HG02642 (cell line): ENCODE data around the gene DPF1.

Source experiments
- ATAC-seq: cut with Tn5 transposase; IDR thresholded peaks from one replicate; pipeline ENCODE4 v1.9.1; 2021; ENCODE audit warnings: mild to moderate bottlenecking; ENCODE audit not compliant: unreplicated experiment, poor library complexity

The DPF1 gene

GRCh38 chr19:38172001-38172400 is 52.0 kb downstream of the DPF1 start:
- ATAC-seq: no peak

DNA sequence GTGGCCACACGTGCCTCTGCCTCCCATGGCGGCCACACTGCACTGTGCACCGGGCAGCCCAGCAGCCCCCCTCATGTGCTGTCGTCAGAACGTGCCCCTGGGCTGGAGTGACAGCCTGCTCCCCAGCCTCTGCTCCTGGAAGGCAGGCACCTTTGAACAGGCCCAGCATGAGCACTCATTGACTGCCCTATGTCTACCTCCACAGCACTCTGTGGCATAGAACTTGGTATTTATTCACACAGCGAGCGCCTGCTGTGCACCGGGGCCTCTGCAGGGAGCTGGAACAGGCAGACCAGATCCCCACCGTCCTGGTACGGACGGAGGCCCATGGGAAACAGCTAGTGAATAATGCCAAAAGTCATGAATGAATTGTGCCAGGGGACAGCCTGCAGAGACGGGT is 53.7 kb downstream of the DPF1 start:
- no peak for ATAC-seq

DNA sequence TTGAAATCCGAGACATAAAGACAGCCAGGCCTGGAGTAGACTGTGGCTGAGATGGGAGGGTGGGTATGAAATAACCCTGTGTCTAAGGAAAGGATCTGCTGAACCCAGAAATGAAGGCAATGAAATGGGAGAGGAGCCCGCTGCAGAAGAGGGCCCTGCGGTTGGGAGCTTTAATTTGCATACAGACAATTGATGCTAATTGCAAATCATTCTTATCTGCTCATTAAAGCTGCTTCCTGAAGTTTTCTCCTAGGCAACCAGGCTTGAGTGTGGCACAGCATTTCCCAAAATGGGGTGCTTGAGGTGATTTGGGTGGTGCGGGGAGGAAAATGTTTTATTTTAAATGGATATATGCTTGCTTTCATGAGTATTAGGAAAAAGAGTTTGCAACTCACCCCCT is 55.4 kb downstream of the DPF1 start:
- no peak for ATAC-seq

- ATAC-seq: no peak
Observed at GRCh38 chr19:38165335-38165734, 58.7 kb downstream of the DPF1 start.

DNA sequence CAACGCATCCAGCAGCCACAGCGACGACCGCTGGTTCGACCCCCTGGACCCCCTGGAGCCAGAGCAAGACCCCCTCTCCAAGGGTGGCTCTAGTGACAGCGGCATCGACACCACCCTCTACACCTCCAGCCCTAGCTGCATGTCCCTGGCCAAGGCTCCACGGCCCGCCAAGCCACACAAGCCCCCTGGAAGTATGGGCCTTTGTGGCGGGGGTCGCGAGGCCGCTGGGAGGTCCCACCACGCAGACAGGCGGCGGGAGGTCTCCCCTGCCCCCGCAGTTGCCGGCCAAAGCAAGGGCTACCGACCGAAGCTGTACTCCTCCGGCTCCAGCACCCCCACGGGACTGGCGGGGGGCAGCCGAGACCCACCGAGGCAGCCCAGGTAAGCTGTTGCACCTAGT is 59.5 kb downstream of the DPF1 start:
- no peak for ATAC-seq

DNA sequence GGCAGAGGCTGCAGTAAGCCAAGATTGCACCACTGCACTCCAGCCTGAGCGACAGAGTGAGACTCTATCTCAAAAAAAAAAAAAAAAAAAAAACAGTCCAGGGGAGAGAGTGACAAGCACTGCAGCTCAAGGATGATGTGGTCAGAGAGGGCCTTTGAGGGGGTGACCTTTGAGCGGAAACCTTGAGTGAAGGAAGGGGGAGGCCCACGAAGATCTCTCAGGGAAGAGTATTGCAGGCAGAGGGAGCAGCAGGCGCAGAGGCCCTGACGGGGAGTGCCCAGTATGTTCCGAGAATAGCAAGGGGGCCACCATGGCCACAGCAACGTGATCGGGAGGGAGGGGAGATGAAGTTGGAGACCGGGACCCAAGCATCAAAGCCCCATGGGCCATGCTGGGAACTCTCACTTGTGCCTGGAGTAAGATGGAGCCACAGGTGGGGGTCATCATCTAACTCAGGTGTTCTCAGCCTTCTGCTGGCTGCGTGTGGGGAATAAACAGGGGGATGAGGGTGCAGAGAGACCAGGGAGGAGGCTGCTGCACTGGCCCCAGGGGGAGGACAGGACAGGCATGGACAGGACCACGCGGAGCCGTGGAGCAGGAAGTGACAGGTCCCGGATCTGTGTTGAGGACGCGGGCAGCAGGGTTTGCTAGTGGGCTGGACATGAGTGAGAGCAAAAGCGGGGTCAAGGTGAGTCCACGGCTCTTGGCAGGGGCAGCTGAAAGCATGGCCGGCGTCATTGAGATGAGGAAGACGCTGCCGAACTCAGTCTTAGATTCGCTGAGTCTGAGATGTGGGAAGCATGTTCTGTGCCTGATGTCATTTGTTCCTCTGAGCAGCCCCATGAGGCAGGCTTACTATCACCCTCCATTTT is 60.4 kb downstream of the DPF1 start:
- no peak for ATAC-seq

- no peak for ATAC-seq
Observed at GRCh38 chr19:38162632-38163031, 61.4 kb downstream of the DPF1 start.

- no peak for ATAC-seq
Observed at GRCh38 chr19:38162094-38162493, 61.9 kb downstream of the DPF1 start.
